H9 (cell line): ENCODE data around the gene FAM117A. TPM values are rescaled to one million over a fixed set of nuclear protein-coding genes. Genes with fewer than 3 reads are reported as not detected.

Source experiments
- DNase-seq: peaks from one replicate; pipeline ENCODE4 v3.0.0-alpha.2; 2017
- H2AFZ ChIP-seq: one replicate; pipeline ENCODE4 v1.6.1; 2013; ENCODE audit warnings: mild to moderate bottlenecking, low read length, control low read depth, moderate library complexity
- H2AK5ac ChIP-seq: 2 replicates; pipeline ENCODE4 v1.6.1; 2013; ENCODE audit warnings: low read length, control low read depth, mixed read lengths; ENCODE audit not compliant: insufficient read length
- H2BK120ac ChIP-seq: one replicate; pipeline ENCODE4 v1.6.1; 2013; ENCODE audit warnings: low read depth, mild to moderate bottlenecking, low read length, control low read depth, inconsistent platforms; ENCODE audit not compliant: poor library complexity, severe bottlenecking
- H2BK12ac ChIP-seq: 2 replicates; pipeline ENCODE4 v1.6.1; 2013; ENCODE audit warnings: low read length, control low read depth, mixed read lengths, low read depth; ENCODE audit not compliant: insufficient read length
- H2BK15ac ChIP-seq: 2 replicates; pipeline ENCODE4 v1.6.1; 2013; ENCODE audit warnings: low read depth, low read length, control low read depth
- H2BK20ac ChIP-seq: one replicate; pipeline ENCODE4 v1.6.1; 2013; ENCODE audit warnings: low read depth, mild to moderate bottlenecking, low read length, control low read depth, inconsistent platforms; ENCODE audit not compliant: poor library complexity, severe bottlenecking
- H2BK5ac ChIP-seq: 2 replicates; pipeline ENCODE4 v1.6.1; 2013; ENCODE audit warnings: low read length, control low read depth, mixed read lengths; ENCODE audit not compliant: insufficient read length
- H3K14ac ChIP-seq: 2 replicates; pipeline ENCODE4 v1.6.1; 2013; ENCODE audit warnings: low read length, control low read depth; ENCODE audit not compliant: insufficient read depth
- H3K18ac ChIP-seq: 2 replicates; pipeline ENCODE4 v1.6.1; 2013; ENCODE audit warnings: low read depth, mild to moderate bottlenecking, mixed read lengths, low read length, control low read depth; ENCODE audit not compliant: insufficient read length
- H3K23ac ChIP-seq: 2 replicates; pipeline ENCODE4 v1.6.1; 2013; ENCODE audit warnings: low read length, control low read depth, mixed read lengths, low read depth; ENCODE audit not compliant: insufficient read length
- H3K23me2 ChIP-seq: 2 replicates; pipeline ENCODE4 v1.6.1; 2013; ENCODE audit warnings: low read depth, mild to moderate bottlenecking, mixed read lengths, low read length, control low read depth; ENCODE audit not compliant: insufficient read length, poor library complexity, severe bottlenecking
- H3K27ac ChIP-seq: 2 replicates; pipeline ENCODE4 v1.5.1; 2013; ENCODE audit warnings: low read length, control low read depth, mixed read lengths, low read depth; ENCODE audit not compliant: insufficient read length
- H3K27me3 ChIP-seq: 2 replicates; pipeline ENCODE4 v1.6.1; 2013; ENCODE audit warnings: low read length, control low read depth, inconsistent platforms; ENCODE audit not compliant: insufficient read depth
- H3K4ac ChIP-seq: 2 replicates; pipeline ENCODE4 v1.6.1; 2013; ENCODE audit warnings: low read depth, mild to moderate bottlenecking, control low read depth, inconsistent platforms, low read length, moderate library complexity
- H3K4me1 ChIP-seq: 2 replicates; pipeline ENCODE4 v1.6.1; 2013; ENCODE audit warnings: low read length, control low read depth, inconsistent platforms; ENCODE audit not compliant: insufficient read depth
- H3K4me2 ChIP-seq: 2 replicates; pipeline ENCODE4 v1.6.1; 2013; ENCODE audit warnings: low read length, control low read depth, mixed read lengths; ENCODE audit not compliant: insufficient read length, insufficient read depth
- H3K56ac ChIP-seq: 2 replicates; pipeline ENCODE4 v1.6.1; 2013; ENCODE audit warnings: low read depth, mild to moderate bottlenecking, mixed read lengths, low read length, control low read depth; ENCODE audit not compliant: insufficient read length
- H3K79me1 ChIP-seq: 2 replicates; pipeline ENCODE4 v1.6.1; 2013; ENCODE audit warnings: low read depth, mild to moderate bottlenecking, moderate library complexity, low read length, control low read depth, inconsistent platforms; ENCODE audit not compliant: insufficient read depth, poor library complexity, severe bottlenecking
- H3K79me2 ChIP-seq: 2 replicates; pipeline ENCODE4 v1.6.1; 2013; ENCODE audit warnings: low read length, control low read depth, inconsistent platforms; ENCODE audit not compliant: insufficient read depth
- H3K9ac ChIP-seq: 2 replicates; pipeline ENCODE4 v1.6.1; 2013; ENCODE audit warnings: low read length, control low read depth, mixed read lengths; ENCODE audit not compliant: insufficient read length; ENCODE audit errors: extremely low read depth
- H3K9me3 ChIP-seq: one replicate; pipeline ENCODE4 v1.6.1; 2013; ENCODE audit warnings: low read depth, low read length, inconsistent platforms; ENCODE audit not compliant: control insufficient read depth
- H3T11ph ChIP-seq: one replicate; pipeline ENCODE4 v1.6.1; 2013; ENCODE audit warnings: mild to moderate bottlenecking, low read length, control low read depth, inconsistent platforms
- H4K20me1 ChIP-seq: one replicate; pipeline ENCODE4 v1.6.1; 2013; ENCODE audit not compliant: control insufficient read depth, insufficient read length, insufficient read depth
- H4K5ac ChIP-seq: 2 replicates; pipeline ENCODE4 v1.6.1; 2013; ENCODE audit warnings: low read depth, mild to moderate bottlenecking, mixed read lengths, low read length, control low read depth; ENCODE audit not compliant: insufficient read length
- H4K8ac ChIP-seq: replicated peaks from 2 replicates; pipeline ENCODE4 v1.6.1; 2013; ENCODE audit warnings: low read length, control low read depth, mixed read lengths, low read depth; ENCODE audit not compliant: insufficient read length
- H4K91ac ChIP-seq: 2 replicates; pipeline ENCODE4 v1.6.1; 2013; ENCODE audit warnings: low read depth, mild to moderate bottlenecking, moderate library complexity, mixed read lengths, low read length, control low read depth; ENCODE audit not compliant: insufficient read length
- H3K27ac Mint-ChIP-seq, 3 experiments: 2 replicates in 2 of 3; 3 replicates in 1 of 3; pipeline ENCODE4 v1.8.0; 2020 to 2021; ENCODE audit warnings: mixed read lengths in 3 of 3, mild to moderate bottlenecking in 1 of 3, moderate library complexity in 1 of 3
- H3K27me3 Mint-ChIP-seq: 2 replicates; pipeline ENCODE4 v1.8.0; 2021; ENCODE audit warnings: low read depth, mild to moderate bottlenecking, moderate library complexity, mixed read lengths
- H3K36me3 Mint-ChIP-seq, 3 experiments: 2 replicates in 2 of 3; 3 replicates in 1 of 3; pipeline ENCODE4 v1.8.0; 2020 to 2021; ENCODE audit warnings: low read depth in 3 of 3, mixed read lengths in 3 of 3; ENCODE audit not compliant: insufficient read depth in 1 of 3
- H3K4me1 Mint-ChIP-seq, 2 experiments: 2 replicates each; pipeline ENCODE4 v1.8.0; 2020; ENCODE audit warnings: mixed read lengths in 2 of 2
- H3K4me3 Mint-ChIP-seq, 2 experiments: 2 replicates in 1 of 2; 3 replicates in 1 of 2; pipeline ENCODE4 v1.8.0; 2020 to 2021; ENCODE audit warnings: mild to moderate bottlenecking in 2 of 2, mixed read lengths in 2 of 2, moderate library complexity in 1 of 2
- H3K9me3 Mint-ChIP-seq, 2 experiments: 2 replicates in 1 of 2; 3 replicates in 1 of 2; pipeline ENCODE4 v1.8.0; 2020; ENCODE audit warnings: mild to moderate bottlenecking in 2 of 2, mixed read lengths in 2 of 2, moderate library complexity in 1 of 2
- CTCF ChIP-seq: fragments of 200-600 bp; sonication (generic); conservative IDR thresholded peaks from 3 replicates; pipeline ENCODE4 v1.8.0; 2021; ENCODE audit warnings: antibody characterized with exemption, mild to moderate bottlenecking
- WGBS: extraction: QIAGEN DNeasy Blood & Tissue Kit; methylation state at CpG from one replicate; pipeline ENCODE4 v1.1.7; 2013; ENCODE audit warnings: missing lambda C conversion rate, low lambda C conversion rate, mixed read lengths; ENCODE audit not compliant: insufficient read length; ENCODE audit errors: extremely low coverage; 5-methylcytosine and 5-hydroxymethylcytosine counted together
- total RNA-seq: library from RNA; stranded (reverse); gene quantifications from 2 replicates; pipeline ENCODE4 v1.2.1, GENCODE V29; 2021

Gene FAM117A
- total RNA-seq, 1 experiment from 2014 or later = 21.1 TPM

- Histone ChIP-seq H2BK20ac (no peak overlapping the region), H2BK5ac (no peak overlapping the region), H3K9ac (peak overlapping the region; percentile 62), H2BK15ac (no peak overlapping the region), H4K91ac (no peak overlapping the region), H3K4me1 (0 out of 2 replicates have a peak, but pooled peaks cover 2% of the 10 kb centered on the region), H2BK12ac (peak overlapping the region; percentile 5), H3K23me2 (peaks cover 8% of the 10 kb centered on the region), H3K9me3 (no peaks in the 10 kb centered on the region), H3K4ac (no peak overlapping the region; the same call in 1 of the 2 replicates), H3K79me2 (peaks cover 22% of the 10 kb centered on the region), H2AK5ac (no peak overlapping the region), H4K8ac (no peak overlapping the region), H3K27ac (peak overlapping the region; percentile 79), H3K23ac (no peak overlapping the region), H3T11ph (no peak overlapping the region), H3K79me1 (peaks cover 4% of the 10 kb centered on the region), H3K4me2 (peak overlapping the region; percentile 97), H4K5ac (no peak overlapping the region), H2AFZ (peak overlapping the region; percentile 32), H4K20me1 (no peaks in the 10 kb centered on the region), H3K14ac (peak overlapping the region; percentile 86; the same call in 1 of the 2 replicates), H3K18ac (peak overlapping the region; percentile 81), H3K27me3 (no peaks in the 10 kb centered on the region; the same call in 1 of the 2 replicates), H3K56ac (no peak overlapping the region), H2BK120ac (no peak overlapping the region)
- peaks cover 13 to 35% (median 31%) of the 10 kb centered on the region in 3 experiments; a peak in 6 of 7 replicates for H3K36me3 Mint-ChIP-seq
- H3K4me3 Mint-ChIP-seq = peak overlapping the region; percentile 94 to 95
- TF ChIP-seq CTCF = no peak
- WGBS = no CpG with 5 or more reads among the region's 17 CpGs
- peaks cover 20 to 21% of the 10 kb centered on the region in 2 experiments for H3K4me1 Mint-ChIP-seq
- peak; percentile 47 for DNase-seq
- H3K9me3 Mint-ChIP-seq = no peaks in the 10 kb centered on the region; a peak in 1 of 5 replicates
- peak overlapping the region; percentile 84 to 97 (median 95) for H3K27ac Mint-ChIP-seq
- peaks cover 9% of the 10 kb centered on the region; the same call in 1 of the 2 replicates for H3K27me3 Mint-ChIP-seq
These were observed 24.1 kb upstream of the FAM117A start for GRCh38 chr17:49787884-49788477.
